ENCODE results near the gene ATOH7. TPM values are rescaled to one million over a fixed set of nuclear protein-coding genes. Genes with fewer than 3 reads are reported as not detected.
"Not testable (repeated sequence)": the region's sequence is repeated elsewhere in the genome, so short reads cannot be mapped to it uniquely, and the experiment has no call there.

The ATOH7 gene
- polyA plus RNA-seq, 4 donors: 0.30 to 3.0 (median 1.2) TPM

DNA sequence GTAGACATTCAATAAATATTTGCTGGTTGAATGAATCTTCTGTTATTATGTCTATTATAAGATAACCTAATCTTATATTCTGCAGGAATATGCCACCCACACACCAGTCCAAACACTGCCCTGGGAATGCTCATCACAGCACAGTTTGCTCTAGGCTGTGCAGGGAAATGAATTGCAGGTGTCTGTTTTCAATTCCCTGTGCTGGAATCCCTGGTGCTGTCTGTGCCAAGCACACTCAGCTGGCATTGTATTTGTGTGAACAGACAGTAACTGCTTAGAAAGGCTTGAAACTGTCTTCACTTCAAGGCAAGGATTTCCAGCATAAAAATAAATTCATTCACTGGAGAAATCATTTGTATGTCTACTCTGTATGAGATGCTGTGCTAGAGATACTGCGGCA is 20.2 kb downstream of the ATOH7 start:
- FAIRE-seq (no peak), DNase-seq (no peak)
- WGBS, 3 donors: 87 to 92% (median 91%) methylated on average over 1 of the region's 1 CpG
- Histone ChIP-seq H3K27ac (ENCODE audit: low read depth in 1 of 3, low read length in 2 of 3) (no peak overlapping the region), H3K9me3 (ENCODE audit: control insufficient read depth in 2 of 2, insufficient read depth in 1 of 2, low read depth in 1 of 2, low read length in 1 of 2) (no peaks in the 10 kb centered on the region), H3K4me1 (ENCODE audit: control insufficient read depth in 3 of 3, insufficient read depth in 2 of 3, low read depth in 1 of 3, low read length in 2 of 3) (no peaks in the 10 kb centered on the region), H3K27me3 (ENCODE audit: control insufficient read depth in 3 of 3, insufficient read depth in 3 of 3, low read length in 3 of 3) (no peaks in the 10 kb centered on the region), H3K36me3 (ENCODE audit: control insufficient read depth in 3 of 3, insufficient read depth in 2 of 3, low read depth in 1 of 3, low read length in 3 of 3) (no peaks in the 10 kb centered on the region), H3K4me3 (ENCODE audit: low read depth in 1 of 3, low read length in 3 of 3) (no peak overlapping the region)

DNA sequence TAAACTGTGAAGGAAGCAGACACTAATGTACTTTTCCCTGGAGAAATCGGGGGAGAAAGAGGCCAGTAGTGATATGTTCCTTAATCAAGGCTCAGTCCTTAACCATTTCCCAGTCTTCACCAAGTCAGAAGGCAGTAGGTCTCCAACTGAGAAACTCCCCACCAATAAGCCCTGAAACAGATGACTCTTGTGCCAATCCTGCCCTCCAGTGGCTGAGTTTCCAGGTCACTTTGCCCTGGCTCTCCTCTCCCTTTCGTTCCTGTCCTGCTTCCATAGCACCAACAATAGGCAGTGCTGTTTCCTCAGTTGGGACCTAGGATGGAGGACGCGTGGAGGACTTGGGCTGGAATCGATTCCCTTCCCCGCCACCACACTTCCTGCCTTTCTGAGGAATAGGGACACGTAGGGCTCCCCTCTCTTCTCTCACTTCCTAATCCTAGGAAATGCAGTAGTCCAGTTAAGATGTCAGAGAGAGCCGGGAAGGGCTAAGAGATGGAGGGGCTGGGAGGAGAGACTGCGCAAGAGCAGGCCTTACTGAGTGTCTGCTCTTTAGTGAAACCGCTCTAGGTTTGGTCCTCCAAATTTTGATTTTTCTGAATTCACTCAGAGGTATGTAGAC is 23.4 kb downstream of the ATOH7 start:
- DNase-seq (peak; percentile 72 to 78), FAIRE-seq (no peak)
- H3K36me3 ChIP-seq (ENCODE audit: control insufficient read depth in 3 of 3, insufficient read depth in 2 of 3, low read depth in 1 of 3, low read length in 3 of 3): no peaks in the 10 kb centered on the region
- H3K27me3 ChIP-seq (ENCODE audit: control insufficient read depth in 3 of 3, insufficient read depth in 3 of 3, low read length in 3 of 3): no peaks in the 10 kb centered on the region
- H3K9me3 ChIP-seq (ENCODE audit: control insufficient read depth in 2 of 2, insufficient read depth in 1 of 2, low read depth in 1 of 2, low read length in 1 of 2): no peaks in the 10 kb centered on the region
- no peaks in the 10 kb centered on the region for H3K4me1 ChIP-seq (ENCODE audit: control insufficient read depth in 3 of 3, insufficient read depth in 2 of 3, low read depth in 1 of 3, low read length in 2 of 3)
- H3K4me3 ChIP-seq (ENCODE audit: low read depth in 1 of 3, low read length in 3 of 3): no peak overlapping the region
- H3K27ac ChIP-seq (ENCODE audit: low read depth in 1 of 3, low read length in 2 of 3): no peak overlapping the region
- 39 to 59% (median 56%) methylated on average over 10 of the region's 10 CpGs for WGBS, 3 donors

DNA sequence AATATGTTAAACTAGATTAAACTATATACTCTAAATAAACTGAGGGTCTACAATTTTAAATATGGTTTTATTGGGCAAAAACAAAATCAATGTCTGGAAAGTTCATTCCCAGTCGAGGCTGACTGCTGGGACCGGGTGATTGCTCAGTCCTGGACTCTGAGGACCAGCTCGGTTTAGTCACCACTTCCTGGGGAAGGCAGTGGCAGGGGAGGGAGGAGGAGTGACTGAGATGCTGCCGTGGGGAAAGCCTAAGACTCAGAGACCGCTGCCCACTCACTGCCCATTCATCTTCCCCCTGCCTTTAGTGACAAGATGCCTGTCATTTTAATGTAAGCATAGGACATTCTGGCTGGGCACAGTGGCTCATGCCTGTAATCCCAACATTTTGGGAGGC is 29.0 kb downstream of the ATOH7 start:
- H3K4me3 ChIP-seq (ENCODE audit: low read depth in 1 of 3, low read length in 3 of 3): no peak overlapping the region
- H3K27me3 ChIP-seq (ENCODE audit: control insufficient read depth in 3 of 3, insufficient read depth in 3 of 3, low read length in 3 of 3): peaks cover 0 to 1% (median 0%) of the 10 kb centered on the region in 3 donors
- no peak for FAIRE-seq
- H3K36me3 ChIP-seq (ENCODE audit: control insufficient read depth in 3 of 3, insufficient read depth in 2 of 3, low read depth in 1 of 3, low read length in 3 of 3): no peaks in the 10 kb centered on the region
- H3K4me1 ChIP-seq (ENCODE audit: control insufficient read depth in 3 of 3, insufficient read depth in 2 of 3, low read depth in 1 of 3, low read length in 2 of 3): no peaks in the 10 kb centered on the region
- H3K27ac ChIP-seq (ENCODE audit: low read depth in 1 of 3, low read length in 2 of 3): no peak overlapping the region
- WGBS, 3 donors: 26 to 31% (median 30%) methylated on average over 5 of the region's 5 CpGs
- no peaks in the 10 kb centered on the region for H3K9me3 ChIP-seq (ENCODE audit: control insufficient read depth in 2 of 2, insufficient read depth in 1 of 2, low read depth in 1 of 2, low read length in 1 of 2)
- no peak for DNase-seq

DNA sequence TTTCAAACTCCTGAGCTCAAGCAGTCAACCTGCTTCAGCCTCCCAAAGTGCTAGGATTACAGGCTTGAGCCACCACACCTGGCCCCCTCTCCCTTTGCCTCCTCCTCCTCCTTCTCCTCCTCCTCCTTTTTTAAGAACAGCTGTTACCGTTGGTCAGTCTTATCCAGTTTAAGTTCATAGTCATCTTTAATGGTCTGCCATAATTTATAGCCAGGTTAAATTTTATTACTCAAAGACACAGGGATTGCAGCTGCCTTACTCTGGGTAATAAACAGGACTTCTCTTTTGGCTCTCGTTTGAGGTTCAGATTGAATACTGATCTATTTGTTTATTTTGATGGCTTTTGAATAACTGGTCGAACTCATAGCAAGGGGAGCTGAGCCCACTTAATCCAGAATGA is 35.2 kb downstream of the ATOH7 start:
- 13 to 42% (median 23%) methylated on average over 3 of the region's 3 CpGs for WGBS, 3 donors
- H3K27ac ChIP-seq (ENCODE audit: low read depth in 1 of 3, low read length in 2 of 3): no peak overlapping the region
- peaks cover 0 to 1% (median 0%) of the 10 kb centered on the region in 3 donors for H3K27me3 ChIP-seq (ENCODE audit: control insufficient read depth in 3 of 3, insufficient read depth in 3 of 3, low read length in 3 of 3)
- no peaks in the 10 kb centered on the region for H3K9me3 ChIP-seq (ENCODE audit: control insufficient read depth in 2 of 2, insufficient read depth in 1 of 2, low read depth in 1 of 2, low read length in 1 of 2)
- no peak overlapping the region for H3K4me3 ChIP-seq (ENCODE audit: low read depth in 1 of 3, low read length in 3 of 3)
- DNase-seq (no peak), FAIRE-seq (no peak)
- H3K4me1 ChIP-seq (ENCODE audit: control insufficient read depth in 3 of 3, insufficient read depth in 2 of 3, low read depth in 1 of 3, low read length in 2 of 3): no peaks in the 10 kb centered on the region
- H3K36me3 ChIP-seq (ENCODE audit: control insufficient read depth in 3 of 3, insufficient read depth in 2 of 3, low read depth in 1 of 3, low read length in 3 of 3): no peaks in the 10 kb centered on the region

DNA sequence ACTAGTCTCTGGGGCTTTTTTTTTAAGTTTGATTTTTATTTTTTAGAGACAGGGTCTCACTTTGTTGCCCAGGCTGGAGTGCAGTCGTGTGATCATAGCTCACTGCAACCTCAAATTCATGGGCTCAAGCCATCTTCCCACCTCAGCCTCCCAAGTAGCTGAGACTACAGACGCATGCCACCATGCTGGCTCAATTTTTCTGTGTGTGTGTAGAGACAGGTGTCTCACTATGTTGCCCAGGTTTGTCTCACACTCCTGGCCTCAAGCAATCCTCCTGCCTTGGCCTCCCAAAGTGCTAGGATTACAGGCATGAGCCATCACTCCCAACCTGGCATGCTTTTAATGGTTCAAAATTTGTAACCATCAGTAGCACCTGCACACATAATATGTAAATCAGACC is 36.1 kb downstream of the ATOH7 start:
- not testable (repeated sequence) for H3K4me1 ChIP-seq (ENCODE audit: control insufficient read depth in 3 of 3, insufficient read depth in 2 of 3, low read depth in 1 of 3, low read length in 2 of 3); H3K4me3 ChIP-seq (ENCODE audit: low read depth in 1 of 3, low read length in 3 of 3); FAIRE-seq; H3K9me3 ChIP-seq (ENCODE audit: control insufficient read depth in 2 of 2, insufficient read depth in 1 of 2, low read depth in 1 of 2, low read length in 1 of 2); H3K36me3 ChIP-seq (ENCODE audit: control insufficient read depth in 3 of 3, insufficient read depth in 2 of 3, low read depth in 1 of 3, low read length in 3 of 3); H3K27me3 ChIP-seq (ENCODE audit: control insufficient read depth in 3 of 3, insufficient read depth in 3 of 3, low read length in 3 of 3); DNase-seq; H3K27ac ChIP-seq (ENCODE audit: low read depth in 1 of 3, low read length in 2 of 3)
- 85 to 95% (median 91%) methylated on average over 2 of the region's 2 CpGs for WGBS, 3 donors

DNA sequence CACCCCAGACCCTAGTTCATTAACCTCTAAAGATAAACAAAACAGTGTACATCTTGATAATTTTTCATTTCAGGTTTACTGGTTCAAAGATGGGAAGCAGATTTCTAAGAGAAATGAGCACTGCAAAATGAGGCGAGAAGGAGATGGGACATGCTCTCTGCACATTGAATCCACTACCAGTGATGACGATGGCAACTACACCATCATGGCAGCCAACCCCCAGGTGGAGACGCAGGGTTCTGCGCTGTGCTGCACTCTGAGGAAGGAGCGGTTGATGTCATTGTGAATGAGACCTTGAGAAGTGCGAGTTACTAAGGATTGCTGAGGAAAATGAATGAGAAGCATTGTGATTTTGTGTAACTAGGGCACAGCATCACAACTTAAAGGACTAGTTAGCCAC is 37.6 kb downstream of the ATOH7 start:
- Histone ChIP-seq H3K27me3 (ENCODE audit: control insufficient read depth in 3 of 3, insufficient read depth in 3 of 3, low read length in 3 of 3) (peaks cover 0 to 1% (median 0%) of the 10 kb centered on the region in 3 donors), H3K9me3 (ENCODE audit: control insufficient read depth in 2 of 2, insufficient read depth in 1 of 2, low read depth in 1 of 2, low read length in 1 of 2) (no peaks in the 10 kb centered on the region), H3K27ac (ENCODE audit: low read depth in 1 of 3, low read length in 2 of 3) (no peak overlapping the region), H3K4me3 (ENCODE audit: low read depth in 1 of 3, low read length in 3 of 3) (no peak overlapping the region), H3K4me1 (ENCODE audit: control insufficient read depth in 3 of 3, insufficient read depth in 2 of 3, low read depth in 1 of 3, low read length in 2 of 3) (no peaks in the 10 kb centered on the region), H3K36me3 (ENCODE audit: control insufficient read depth in 3 of 3, insufficient read depth in 2 of 3, low read depth in 1 of 3, low read length in 3 of 3) (no peaks in the 10 kb centered on the region)
- DNase-seq: no peak
- FAIRE-seq: no peak
- 76 to 86% (median 83%) methylated on average over 6 of the region's 6 CpGs for WGBS, 3 donors

DNA sequence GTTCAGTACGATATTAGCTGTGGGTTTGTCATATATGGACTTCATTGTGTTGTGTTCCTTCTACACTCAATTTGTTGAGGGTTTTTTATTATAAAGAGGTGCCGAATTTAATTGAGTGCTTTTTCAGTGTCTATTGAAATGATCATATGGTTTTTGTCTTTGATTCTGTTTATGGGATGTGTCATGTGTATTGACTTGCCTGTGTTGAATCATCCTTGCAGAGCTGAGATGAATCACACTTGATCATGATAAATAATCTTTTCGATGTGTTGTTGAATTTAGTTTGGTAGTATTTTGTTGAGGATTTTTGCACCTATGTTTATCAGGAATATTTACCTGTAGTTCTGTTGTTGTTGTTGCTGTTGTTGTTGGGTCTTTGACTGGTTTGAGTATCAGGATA is 39.8 kb downstream of the ATOH7 start:
- no peaks in the 10 kb centered on the region for H3K36me3 ChIP-seq (ENCODE audit: control insufficient read depth in 3 of 3, insufficient read depth in 2 of 3, low read depth in 1 of 3, low read length in 3 of 3)
- no peaks in the 10 kb centered on the region for H3K4me1 ChIP-seq (ENCODE audit: control insufficient read depth in 3 of 3, insufficient read depth in 2 of 3, low read depth in 1 of 3, low read length in 2 of 3)
- WGBS, 3 donors: 85 to 89% (median 89%) methylated on average over 3 of the region's 3 CpGs
- DNase-seq: no peak
- no peaks in the 10 kb centered on the region for H3K27me3 ChIP-seq (ENCODE audit: control insufficient read depth in 3 of 3, insufficient read depth in 3 of 3, low read length in 3 of 3)
- H3K27ac ChIP-seq (ENCODE audit: low read depth in 1 of 3, low read length in 2 of 3): no peak overlapping the region
- peak; percentile 84 for FAIRE-seq
- H3K9me3 ChIP-seq (ENCODE audit: control insufficient read depth in 2 of 2, insufficient read depth in 1 of 2, low read depth in 1 of 2, low read length in 1 of 2): no peaks in the 10 kb centered on the region
- H3K4me3 ChIP-seq (ENCODE audit: low read depth in 1 of 3, low read length in 3 of 3): no peak overlapping the region

DNA sequence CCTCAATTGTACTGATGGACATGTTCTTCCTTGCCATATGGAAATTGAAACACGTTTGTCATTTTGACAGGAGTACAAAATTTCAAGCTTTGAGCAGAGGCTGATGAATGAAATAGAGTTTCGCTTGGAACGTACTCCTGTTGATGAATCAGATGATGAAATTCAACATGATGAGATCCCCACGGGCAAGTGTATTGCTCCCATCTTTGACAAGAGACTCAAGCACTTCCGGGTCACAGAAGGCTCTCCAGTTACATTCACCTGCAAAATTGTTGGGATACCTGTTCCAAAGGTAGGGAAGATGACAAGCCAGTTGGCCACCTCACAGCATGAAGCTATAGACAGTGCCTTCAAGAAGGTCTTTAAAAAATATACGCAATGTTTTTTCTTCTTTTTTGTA is 43.1 kb downstream of the ATOH7 start:
- 87 to 88% (median 88%) methylated on average over 6 of the region's 6 CpGs for WGBS, 3 donors
- H3K9me3 ChIP-seq (ENCODE audit: control insufficient read depth in 2 of 2, insufficient read depth in 1 of 2, low read depth in 1 of 2, low read length in 1 of 2): no peaks in the 10 kb centered on the region
- H3K27me3 ChIP-seq (ENCODE audit: control insufficient read depth in 3 of 3, insufficient read depth in 3 of 3, low read length in 3 of 3): peaks cover 0 to 5% (median 3%) of the 10 kb centered on the region in 3 donors
- no peaks in the 10 kb centered on the region for H3K36me3 ChIP-seq (ENCODE audit: control insufficient read depth in 3 of 3, insufficient read depth in 2 of 3, low read depth in 1 of 3, low read length in 3 of 3)
- H3K27ac ChIP-seq (ENCODE audit: low read depth in 1 of 3, low read length in 2 of 3): no peak overlapping the region
- FAIRE-seq (no peak), DNase-seq (no peak)
- H3K4me3 ChIP-seq (ENCODE audit: low read depth in 1 of 3, low read length in 3 of 3): no peak overlapping the region
- no peaks in the 10 kb centered on the region for H3K4me1 ChIP-seq (ENCODE audit: control insufficient read depth in 3 of 3, insufficient read depth in 2 of 3, low read depth in 1 of 3, low read length in 2 of 3)

DNA sequence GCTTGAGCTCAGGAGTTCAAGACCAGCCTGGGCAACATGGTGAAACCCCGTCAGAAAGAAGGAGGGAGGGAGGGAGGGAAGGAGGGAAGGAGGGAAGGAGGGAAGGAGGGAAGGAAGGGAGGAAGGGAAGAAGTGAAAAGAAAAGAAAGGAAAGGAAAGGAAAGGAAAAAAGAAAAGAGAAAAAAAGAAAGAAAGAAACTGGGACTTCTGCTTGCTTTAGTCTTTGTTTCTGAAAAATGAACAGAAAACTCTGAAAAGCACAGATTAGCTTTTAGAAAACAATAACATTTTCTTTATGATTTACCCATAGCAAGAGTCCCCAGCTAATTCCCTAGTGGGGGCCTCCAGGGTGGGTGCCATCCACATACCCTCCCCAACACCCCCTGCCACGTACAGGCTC is 46.8 kb downstream of the ATOH7 start:
- Histone ChIP-seq H3K36me3 (ENCODE audit: control insufficient read depth in 3 of 3, insufficient read depth in 2 of 3, low read depth in 1 of 3, low read length in 3 of 3) (no peaks in the 10 kb centered on the region), H3K27me3 (ENCODE audit: control insufficient read depth in 3 of 3, insufficient read depth in 3 of 3, low read length in 3 of 3) (peaks cover 0 to 5% (median 3%) of the 10 kb centered on the region in 3 donors), H3K27ac (ENCODE audit: low read depth in 1 of 3, low read length in 2 of 3) (no peak overlapping the region), H3K4me1 (ENCODE audit: control insufficient read depth in 3 of 3, insufficient read depth in 2 of 3, low read depth in 1 of 3, low read length in 2 of 3) (no peaks in the 10 kb centered on the region), H3K9me3 (ENCODE audit: control insufficient read depth in 2 of 2, insufficient read depth in 1 of 2, low read depth in 1 of 2, low read length in 1 of 2) (no peaks in the 10 kb centered on the region), H3K4me3 (ENCODE audit: low read depth in 1 of 3, low read length in 3 of 3) (no peak overlapping the region)
- FAIRE-seq (no peak), DNase-seq (no peak)
- WGBS, 3 donors: 45 to 60% (median 58%) methylated on average over 2 of the region's 2 CpGs

Measured in small intestine (tissue), 7 donors.